ENCODE results near the gene PROM1.

PROM1 gene

DNA sequence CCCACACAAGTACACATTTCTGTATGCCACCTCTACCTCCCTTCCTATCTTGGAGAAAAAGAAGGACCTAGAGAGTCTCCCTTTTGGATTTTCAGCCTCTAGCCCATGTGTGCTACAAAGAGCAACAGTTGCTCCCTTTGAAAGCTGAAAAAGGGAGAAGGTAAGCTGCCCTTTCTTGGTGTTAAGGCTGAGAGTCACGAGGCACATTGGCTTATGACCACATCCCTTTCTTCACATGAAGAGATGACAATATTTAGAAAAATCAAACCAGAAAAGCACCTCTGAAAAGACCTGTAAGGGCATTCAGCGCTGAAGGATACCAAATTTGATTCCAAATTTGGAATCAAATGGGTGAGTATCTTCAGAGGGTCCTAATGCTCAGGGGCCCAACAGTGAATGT lies 138.9 kb downstream of the PROM1 start:
- no peak for DNase-seq (ENCODE audit: low spot score)

DNA sequence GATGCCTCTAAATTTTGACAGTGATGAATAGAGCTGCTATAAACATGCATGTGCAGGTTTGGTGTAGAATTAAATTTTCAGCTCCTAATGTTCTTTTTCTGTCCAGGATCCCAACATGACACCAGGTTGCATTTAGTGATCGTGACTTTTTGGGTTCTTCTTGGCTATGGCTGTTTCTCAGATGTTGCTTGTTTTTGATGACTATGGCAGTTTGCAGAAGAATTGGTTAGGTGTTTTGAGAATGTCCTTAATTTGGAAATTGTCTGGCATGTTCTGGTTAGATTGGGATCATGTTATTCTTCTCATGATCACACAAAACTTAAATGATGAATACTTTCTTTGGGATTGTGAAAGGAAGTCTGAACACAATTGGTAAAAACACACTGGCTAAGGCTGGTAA lies 141.5 kb downstream of the PROM1 start:
- DNase-seq (ENCODE audit: low spot score), result no peak

DNA sequence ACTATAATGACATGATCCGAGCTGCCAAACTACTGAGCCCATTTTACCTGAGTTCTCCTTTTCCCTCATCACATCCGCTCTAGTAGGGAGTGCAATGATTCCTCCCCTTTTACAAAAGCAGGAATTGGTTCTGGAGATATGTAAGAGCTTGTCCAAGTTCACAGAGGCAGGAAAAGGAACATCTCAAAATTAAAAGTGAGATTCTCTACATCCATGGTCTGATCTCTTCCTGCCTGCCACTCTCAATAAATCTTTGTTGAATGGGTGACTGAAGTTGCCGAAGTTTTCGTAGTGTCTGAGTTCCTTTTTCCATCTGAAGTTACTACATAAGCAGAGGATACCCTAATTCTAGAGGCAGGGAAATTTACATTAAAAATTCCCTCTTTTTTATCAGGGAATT lies 145.2 kb downstream of the PROM1 start, which contains the start of gene FGFBP1:
FGFBP1 (minus strand) TSS at position 101 of the 400 bp plus-strand sequence. CDS start 2,108 bp downstream, outside the sequence.
- no peak for DNase-seq (ENCODE audit: low spot score)

DNA sequence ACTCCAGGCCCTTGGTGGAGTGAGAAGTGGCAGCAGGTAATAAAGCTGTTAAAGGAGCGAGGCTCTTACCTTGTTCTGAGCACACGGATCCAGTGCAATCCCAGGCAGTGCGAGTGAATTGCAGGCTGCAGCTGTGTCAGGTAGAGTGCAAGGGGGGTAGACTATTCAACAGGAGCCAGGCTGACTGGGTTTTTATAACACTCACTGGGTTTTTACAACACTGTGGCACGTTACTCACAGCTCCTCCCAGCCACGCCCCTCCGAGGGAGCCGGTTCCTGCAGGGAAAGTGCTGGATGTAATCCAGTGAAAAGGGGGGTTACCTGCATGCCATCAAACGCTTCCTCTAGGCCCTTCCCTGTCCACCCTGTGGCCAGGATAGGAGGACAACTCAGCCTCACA lies 145.6 kb downstream of the PROM1 start:
- DNase-seq (ENCODE audit: low spot score), result no peak

DNA sequence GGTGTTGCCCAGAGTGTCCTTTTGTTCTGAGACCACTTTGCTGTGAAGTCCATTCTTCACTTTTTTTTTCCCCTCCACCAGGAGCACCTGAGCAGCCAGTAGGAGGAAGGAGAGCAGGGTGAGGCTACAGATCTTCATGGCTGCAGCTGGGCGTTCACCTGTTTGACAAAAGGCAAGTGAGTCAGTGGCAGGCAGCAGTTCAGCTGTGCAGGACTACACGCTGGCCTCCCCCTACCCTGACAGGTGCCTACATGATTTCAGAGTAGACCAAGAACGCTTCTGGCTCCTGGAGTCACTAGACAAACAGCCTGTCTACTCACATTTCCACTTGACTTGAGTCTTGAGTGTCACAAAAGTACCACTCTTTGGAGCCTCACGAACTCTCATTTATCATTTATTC lies 147.3 kb downstream of the PROM1 start:
- DNase-seq (ENCODE audit: low spot score), result no peak

DNA sequence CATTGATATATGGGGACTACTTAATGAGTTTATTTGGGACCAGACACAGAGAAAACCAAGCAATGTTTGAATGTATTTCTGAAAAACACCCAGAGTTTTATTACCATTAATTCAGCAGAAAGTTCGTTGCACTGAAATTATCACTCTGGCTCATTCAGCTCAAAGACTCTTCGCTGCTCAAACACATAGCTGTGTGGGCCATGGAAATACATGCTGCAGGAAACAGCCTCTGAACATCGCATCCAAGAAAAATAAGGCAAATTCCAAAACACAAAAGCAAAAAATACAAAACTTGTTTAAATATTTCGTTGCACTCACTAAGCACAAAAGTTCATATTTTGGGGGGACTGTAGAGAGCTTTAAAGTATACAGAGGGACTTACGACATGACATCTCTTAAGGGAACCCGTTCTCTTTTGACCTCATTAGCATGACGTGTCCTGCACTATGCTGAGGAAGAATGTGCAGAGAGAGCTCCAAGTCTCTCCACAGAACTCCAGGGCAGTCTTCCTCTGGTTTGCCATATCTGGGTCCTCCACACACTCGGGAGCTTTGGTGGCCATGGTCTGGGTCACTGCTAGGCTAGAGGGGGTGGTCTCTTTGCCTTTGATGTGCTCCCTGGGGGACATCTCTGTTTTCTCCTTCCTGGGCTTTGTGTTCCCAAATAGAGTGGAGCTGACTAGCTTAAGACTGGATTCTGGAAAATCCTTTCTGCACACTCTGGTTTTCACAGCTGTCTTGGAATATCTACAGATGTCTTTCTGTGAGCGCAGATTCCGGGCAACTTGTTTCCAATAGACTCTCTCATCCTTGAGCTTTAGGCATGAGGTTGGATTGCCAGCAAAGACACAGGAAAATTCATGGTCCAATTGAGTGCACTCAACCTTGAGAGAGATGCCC lies 148.1 kb downstream of the PROM1 start:
- DNase-seq (ENCODE audit: low spot score), result no peak

DNA sequence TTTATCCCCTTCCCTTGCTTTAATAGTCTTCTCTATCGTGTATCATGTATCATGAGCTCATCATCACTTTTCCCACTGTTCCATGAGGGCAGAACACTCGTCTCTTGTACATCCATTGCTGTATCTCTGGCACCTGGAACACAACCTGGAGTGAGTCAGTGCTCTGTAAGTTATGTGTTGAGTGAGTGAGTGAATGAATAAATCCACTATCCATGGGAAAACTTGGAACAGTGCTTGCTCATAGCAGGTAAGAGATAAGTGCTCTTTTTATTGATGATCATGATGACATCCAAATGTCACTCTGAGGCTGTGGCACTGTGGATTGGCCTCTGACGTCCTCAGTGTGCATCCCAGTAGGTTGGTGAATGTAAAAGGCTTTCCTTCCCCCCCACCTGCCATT lies 149.6 kb downstream of the PROM1 start:
- no peak for DNase-seq (ENCODE audit: low spot score)

DNA sequence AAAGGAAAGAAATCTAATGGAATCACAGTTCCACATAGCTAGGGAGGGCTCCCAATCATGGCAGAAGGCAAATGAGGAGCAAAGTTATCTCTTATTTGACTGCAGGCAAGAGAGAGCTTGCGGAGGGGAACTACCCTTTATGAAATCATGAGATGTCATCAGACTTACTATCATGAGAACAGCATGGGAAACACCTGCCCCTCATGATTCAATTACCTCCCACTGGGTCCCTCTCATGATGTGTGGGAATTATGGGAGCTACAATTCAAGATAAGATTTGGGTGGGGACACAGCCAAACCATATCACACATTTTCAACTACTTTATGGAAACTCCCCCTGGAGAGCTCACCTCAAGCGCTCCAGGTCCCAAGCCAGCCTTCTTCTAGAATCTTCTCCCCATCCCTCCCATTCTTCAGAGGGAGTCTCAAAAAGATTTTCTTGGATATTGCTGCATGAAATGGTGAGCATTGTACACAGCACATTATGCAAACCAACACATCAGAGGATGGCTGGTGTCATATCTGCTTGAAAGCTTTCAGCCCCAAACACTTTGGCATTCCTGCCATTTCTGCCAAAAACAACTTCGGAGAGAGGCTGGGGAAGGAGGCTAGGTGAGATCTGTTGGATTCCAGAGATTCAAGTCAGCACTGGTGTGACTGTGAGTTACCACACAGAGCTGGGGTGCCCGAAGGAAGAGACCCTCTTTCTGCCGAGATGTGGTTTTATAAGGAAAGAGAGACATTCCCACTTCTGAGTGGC lies 152.2 kb downstream of the PROM1 start:
- no peak for DNase-seq (ENCODE audit: low spot score)

DNA sequence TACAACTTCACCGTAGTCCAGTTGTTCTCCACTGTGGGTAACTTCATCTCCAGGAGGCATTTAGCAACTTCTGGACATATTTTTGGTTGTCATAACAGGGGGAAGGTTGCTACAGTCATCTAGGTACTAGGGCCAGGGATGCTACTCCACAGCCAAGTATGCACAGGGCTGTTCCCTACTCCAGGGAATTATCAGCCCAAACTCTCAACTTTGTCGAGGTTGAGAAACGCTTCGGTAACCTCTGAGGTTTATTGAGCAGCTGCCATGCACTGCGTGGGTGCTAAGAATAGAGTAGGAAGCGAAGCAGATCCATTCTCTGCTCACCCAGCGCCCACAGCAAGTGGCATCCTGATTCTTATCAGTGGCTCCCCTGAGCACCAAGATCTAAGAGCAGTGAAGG lies 153.5 kb downstream of the PROM1 start:
- DNase-seq (ENCODE audit: low spot score), result no peak

DNA sequence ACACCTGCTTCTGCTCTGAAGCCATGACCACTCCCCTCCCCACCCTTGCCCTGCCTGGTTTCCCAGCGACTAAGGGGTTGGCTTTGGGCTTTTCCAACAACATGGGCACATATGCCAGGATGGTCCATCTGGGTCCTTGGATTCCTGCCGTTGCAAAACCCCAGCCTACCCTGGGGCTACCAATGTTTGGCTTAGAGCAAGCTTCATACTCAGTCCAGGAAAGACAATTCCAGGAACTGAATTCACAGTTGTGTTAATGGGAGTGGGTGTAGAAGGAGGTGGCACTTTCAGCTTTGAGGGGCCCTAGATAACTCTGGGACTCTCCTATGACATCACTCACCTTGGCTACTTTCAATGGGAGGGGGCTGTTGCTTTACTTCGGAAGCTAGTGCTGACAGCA lies 154.3 kb downstream of the PROM1 start:
- DNase-seq (ENCODE audit: low spot score), result no peak

DNA sequence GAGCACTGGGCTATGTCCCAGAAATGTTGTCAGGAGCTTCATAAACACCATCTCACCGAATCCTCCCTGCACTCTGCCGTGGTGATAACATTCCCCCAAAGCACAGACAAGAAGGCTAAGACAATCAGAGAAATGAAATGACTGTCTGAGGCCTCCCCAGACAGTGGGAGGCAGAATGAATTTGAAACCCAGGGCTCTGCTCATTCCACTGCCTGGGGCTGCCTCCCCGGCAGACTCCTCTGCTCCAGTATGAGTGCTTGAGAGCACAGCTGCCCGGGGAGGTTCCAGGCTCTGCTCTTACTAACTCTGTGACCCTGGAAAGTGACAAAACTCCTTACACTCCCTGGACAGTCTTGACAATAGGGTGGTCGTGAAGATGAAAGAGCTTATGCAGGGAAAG lies 154.9 kb downstream of the PROM1 start:
- DNase-seq (ENCODE audit: low spot score), result no peak

DNA sequence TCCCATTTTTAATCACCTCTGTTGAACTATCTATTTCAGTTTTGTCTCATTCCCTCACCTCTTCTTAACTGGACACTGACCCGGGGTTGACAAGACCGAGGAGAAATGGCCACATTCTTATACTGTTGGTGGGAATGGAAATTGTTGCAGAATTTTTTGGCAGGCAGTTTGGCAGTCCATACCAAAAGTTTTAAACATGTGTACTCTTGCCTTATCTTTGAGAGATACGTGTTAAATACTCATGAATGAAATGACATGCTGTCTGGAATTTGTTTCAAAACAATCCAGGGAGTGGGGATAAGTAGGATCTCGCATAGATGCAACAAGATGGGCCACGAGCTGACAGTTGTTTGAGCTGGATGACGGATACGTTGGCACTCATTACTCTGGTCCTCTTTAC lies 157.3 kb downstream of the PROM1 start:
- DNase-seq (ENCODE audit: low spot score), result no peak

DNA sequence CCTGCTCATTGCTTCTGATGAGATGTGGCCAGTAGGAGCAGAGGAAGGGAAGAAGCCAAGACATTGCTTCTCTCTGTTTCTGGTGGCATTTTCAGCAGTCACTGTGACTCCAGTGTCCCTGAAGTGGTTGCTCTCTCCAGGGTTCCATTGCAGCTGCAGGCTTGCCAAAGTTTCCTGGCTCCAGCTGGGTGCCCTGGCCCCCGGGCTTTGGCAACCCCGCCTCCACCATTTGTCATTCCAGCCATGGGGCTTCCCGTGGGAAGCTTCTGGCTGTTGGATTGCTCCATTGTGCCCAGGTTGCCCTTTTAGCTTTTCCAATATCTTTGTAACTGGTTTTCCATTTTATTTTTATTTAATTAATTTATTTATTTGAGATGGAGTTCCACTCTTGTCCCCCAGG lies 158.0 kb downstream of the PROM1 start:
- DNase-seq (ENCODE audit: low spot score), result no peak

DNA sequence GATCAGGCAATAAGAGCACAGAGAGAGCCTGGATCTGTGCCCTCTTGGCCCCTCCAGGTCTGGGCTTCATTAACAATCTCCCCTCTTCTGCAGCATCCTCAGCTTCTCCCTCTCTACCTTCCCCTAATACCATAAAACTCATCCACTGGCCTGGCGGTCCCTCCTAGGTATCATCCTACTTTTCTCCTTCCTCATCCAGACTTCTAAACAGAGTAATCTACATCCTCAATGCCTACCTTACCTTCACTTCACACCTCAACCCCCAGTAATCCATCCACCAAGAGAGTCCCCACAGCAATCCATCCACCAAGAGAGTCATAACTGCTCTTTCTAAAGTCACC lies 162.3 kb downstream of the PROM1 start:
- DNase-seq (ENCODE audit: low spot score), result no peak

DNA sequence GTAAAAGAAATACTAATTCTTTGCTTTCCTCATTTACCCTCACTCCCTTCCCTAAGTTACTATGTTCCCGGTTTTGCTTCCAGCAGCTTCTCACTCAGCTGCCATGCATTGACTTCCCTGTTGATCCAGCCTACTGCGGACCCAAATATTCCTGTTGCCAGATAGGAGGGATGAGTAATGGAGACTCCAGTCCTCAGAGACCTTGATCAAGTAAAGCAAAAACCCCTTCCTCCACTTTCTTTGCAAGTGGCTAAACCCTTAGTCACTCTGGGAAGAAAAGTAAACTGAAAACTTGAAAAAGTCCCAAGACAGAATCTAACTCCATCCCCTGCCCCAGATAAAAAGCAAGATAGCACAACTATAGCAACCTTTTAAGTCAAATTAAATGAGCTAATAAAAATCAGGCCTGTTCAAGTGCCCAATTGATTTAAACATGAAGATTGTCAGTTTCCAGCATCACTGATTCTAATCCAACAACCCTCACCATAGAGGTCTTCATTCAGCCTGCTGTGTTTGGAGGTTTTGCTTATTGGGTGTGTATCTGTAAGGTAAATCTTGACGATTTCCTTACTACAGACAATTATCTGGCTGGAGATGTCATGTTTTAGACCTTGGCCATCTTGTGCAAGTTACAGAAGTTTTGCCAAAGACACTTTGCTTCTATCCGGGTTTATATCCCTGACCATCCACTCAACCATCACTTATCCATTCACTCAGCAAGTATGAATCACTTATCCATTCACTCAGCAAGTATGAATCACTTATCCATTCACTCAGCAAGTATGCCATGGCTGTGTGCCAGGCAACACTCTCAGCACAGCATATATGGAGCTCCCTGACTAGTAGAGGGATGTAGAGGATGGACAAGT lies 162.9 kb downstream of the PROM1 start:
- DNase-seq (ENCODE audit: low spot score), result peak; percentile 84

DNA sequence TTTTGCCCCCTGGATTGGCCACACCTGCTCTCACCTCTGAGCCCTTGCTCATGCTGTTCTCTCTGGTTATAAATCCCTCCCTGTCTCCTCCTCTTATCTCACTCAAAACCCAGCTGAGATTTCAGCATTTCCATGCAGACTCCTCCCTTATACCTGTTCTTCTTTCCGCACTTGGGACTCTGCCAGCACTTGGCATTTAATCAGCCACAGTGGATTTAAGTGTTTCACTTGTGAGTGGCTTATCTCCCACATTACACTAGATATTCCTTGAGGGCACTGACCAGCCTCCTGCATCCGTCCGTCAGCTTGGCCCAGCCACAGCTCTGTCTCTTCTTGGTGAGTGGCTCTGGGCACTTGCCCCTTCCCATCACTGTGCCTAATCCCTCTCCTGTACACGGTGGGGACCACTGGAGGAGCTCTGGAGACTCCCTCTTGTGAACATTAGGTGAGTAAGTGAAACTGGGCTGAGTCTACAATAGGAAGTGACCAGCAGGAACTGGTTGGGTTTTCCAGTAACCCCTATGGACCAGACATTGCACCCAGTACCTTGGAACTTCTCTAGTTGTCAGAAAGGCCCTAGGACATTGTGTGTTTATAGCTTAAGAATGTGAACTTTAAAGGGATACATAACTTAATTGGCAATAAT lies 165.2 kb downstream of the PROM1 start:
- no peak for DNase-seq (ENCODE audit: low spot score)

Data from GM03348 (cell line).